Activated CD4-positive, alpha-beta memory T cell treated with anti-CD3 and anti-CD28 coated beads, Interleukin-2, amount 10 ng/mL, durations not matched to agents 7 days and 5 days (primary cell): ENCODE data around the gene UBASH3A. TPM values are rescaled to one million over a fixed set of nuclear protein-coding genes. Genes with fewer than 3 reads are reported as not detected.

Experiments used
- CTCF ChIA-PET: fragments of 350-600 bp; sonication (Branson Sonifier 250); formaldehyde crosslinking; loops from one replicate; lab custom pipeline; 2021; ENCODE audit warnings: antibody characterized with exemption, inconsistent platforms; lab: Charles Lee
- POLR2A ChIA-PET: fragments of 350-600 bp; sonication (Branson Sonifier 250); formaldehyde crosslinking; loops from one replicate; lab custom pipeline; 2021; ENCODE audit warnings: antibody characterized with exemption; lab: Charles Lee
- DNase-seq: peaks from one replicate; pipeline ENCODE4 v3.0.0-alpha.2; 2020
- H3K27ac Mint-ChIP-seq: one replicate; pipeline ENCODE4 v1.8.0; 2021; ENCODE audit warnings: mild to moderate bottlenecking, mixed read lengths
- H3K27me3 Mint-ChIP-seq: one replicate; pipeline ENCODE4 v1.8.0; 2021; ENCODE audit warnings: mixed read lengths
- H3K36me3 Mint-ChIP-seq: one replicate; pipeline ENCODE4 v1.8.0; 2021; ENCODE audit warnings: low read depth, mixed read lengths
- H3K4me1 Mint-ChIP-seq: one replicate; pipeline ENCODE4 v1.8.0; 2021; ENCODE audit warnings: mixed read lengths
- H3K4me3 Mint-ChIP-seq: one replicate; pipeline ENCODE4 v1.8.0; 2021; ENCODE audit warnings: mild to moderate bottlenecking, mixed read lengths
- H3K9me3 Mint-ChIP-seq: one replicate; pipeline ENCODE4 v1.8.0; 2021; ENCODE audit warnings: mixed read lengths
- total RNA-seq, 2 experiments: library from RNA; stranded (reverse); gene quantifications; one replicate each; pipeline ENCODE4 v1.2.3, GENCODE V29; 2021

UBASH3A gene
- total RNA-seq, 2 experiments from 2014 or later = 67.8 to 70.6 TPM

DNA sequence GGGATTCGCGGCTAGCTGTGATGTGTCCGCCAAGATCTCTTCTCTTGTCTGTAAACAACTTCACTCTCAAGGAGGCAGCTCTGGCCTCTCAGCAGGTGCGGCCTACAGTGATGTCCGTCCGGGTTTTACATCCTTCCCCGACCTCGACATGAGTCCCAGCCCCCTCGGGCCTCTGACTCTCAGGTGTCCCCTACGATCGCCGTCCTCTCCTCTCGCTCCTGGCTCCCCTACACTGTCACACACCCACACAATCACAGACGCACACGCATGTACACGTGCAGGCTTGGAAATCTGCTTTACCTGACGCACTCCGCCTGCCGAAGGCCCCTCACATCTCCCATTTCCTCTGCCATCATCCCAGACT lies 93.1 kb downstream of the UBASH3A start:
- CTCF ChIA-PET = interaction anchor here (0.6 kb wide), 1 partner anchor 187 kb away, joined by 3 read pairs; no protein-coding TSS in a partner anchor
- Mint-ChIP-seq H3K36me3 (no peaks in the 10 kb centered on the region), H3K4me3 (peak overlapping the region; percentile 76), H3K27ac (peak overlapping the region; percentile 16), H3K4me1 (peaks cover 19% of the 10 kb centered on the region), H3K27me3 (peaks cover 32% of the 10 kb centered on the region), H3K9me3 (no peaks in the 10 kb centered on the region)
- DNase-seq = no peak
- POLR2A ChIA-PET = interaction anchor here (1.7 kb wide), 1 partner anchor 16 kb away, joined by 4 read pairs; no protein-coding TSS in a partner anchor

Other genes with a start within 250 kb of the UBASH3A start
- 10 to 100 TPM; 23.7 to 25.3 TPM for gene ABCG1, start 184.8 kb upstream of the UBASH3A start, total RNA-seq
- not detected for gene TFF3, start 88.5 kb upstream of the UBASH3A start, total RNA-seq
- gene TFF2, start 52.9 kb upstream of the UBASH3A start, total RNA-seq = not detected
- not detected for gene TFF1, start 37.4 kb upstream of the UBASH3A start, total RNA-seq
- gene TMPRSS3, start 7.8 kb upstream of the UBASH3A start, total RNA-seq = 10 to 100 TPM; 24.6 to 24.8 TPM
- gene RSPH1, start 92.3 kb downstream of the UBASH3A start, total RNA-seq = not detected
- 10 to 100 TPM; 12.7 to 13.3 TPM for gene SLC37A1, start 110.0 kb downstream of the UBASH3A start, total RNA-seq
- 10 to 100 TPM; 13.9 to 14.3 TPM for gene PDE9A, start 249.7 kb downstream of the UBASH3A start, total RNA-seq